Naive thymus-derived CD8-positive, alpha-beta T cell (primary cell): ENCODE results near the gene TKT. TPM values are rescaled to one million over a fixed set of nuclear protein-coding genes. Genes with fewer than 3 reads are reported as not detected.

Source experiments
- ATAC-seq, 2 donors: fragments of 150-1000 bp; cut with Tn5 transposase in 1 of 2; sonication (Bioruptor Pico), chemical (Tn5 transposase) in 1 of 2; 1 replicate in 1 of 2; 2 replicates in 1 of 2; pipeline ENCODE4 v1.10.0; 2021; ENCODE audit warnings: mild to moderate bottlenecking in 2 of 2, moderate library complexity in 2 of 2
- POLR2A ChIA-PET: fragments of 350-600 bp; sonication (Branson Sonifier 250); formaldehyde crosslinking; loops from one replicate; lab custom pipeline; 2021; ENCODE audit warnings: antibody characterized with exemption; lab: Charles Lee
- DNase-seq, 10 donors: peaks; one replicate each; pipeline versions ENCODE4 v3.0.0 to v3.0.0-alpha.2; 2020 to 2022
- H3K27ac Mint-ChIP-seq, 10 donors: one replicate each; pipeline ENCODE4 v1.8.0; 2020 to 2022; ENCODE audit warnings: mild to moderate bottlenecking in 10 of 10, mixed read lengths in 10 of 10, moderate library complexity in 4 of 10, inconsistent platforms in 1 of 10
- H3K27me3 Mint-ChIP-seq, 5 donors: one replicate each; pipeline ENCODE4 v1.8.0; 2021 to 2022; ENCODE audit warnings: mixed read lengths in 5 of 5
- H3K36me3 Mint-ChIP-seq, 3 donors: one replicate each; pipeline ENCODE4 v1.8.0; 2020 to 2022; ENCODE audit warnings: mixed read lengths in 3 of 3, mild to moderate bottlenecking in 2 of 3, inconsistent platforms in 1 of 3
- H3K4me1 Mint-ChIP-seq, 4 donors: one replicate each; pipeline ENCODE4 v1.8.0; 2021 to 2022; ENCODE audit warnings: mixed read lengths in 4 of 4
- H3K4me3 Mint-ChIP-seq, 10 donors: one replicate each; pipeline ENCODE4 v1.8.0; 2020 to 2022; ENCODE audit warnings: mild to moderate bottlenecking in 10 of 10, mixed read lengths in 10 of 10, moderate library complexity in 6 of 10, inconsistent platforms in 1 of 10
- H3K9me3 Mint-ChIP-seq, 9 donors: one replicate each; pipeline ENCODE4 v1.8.0; 2020 to 2022; ENCODE audit warnings: mixed read lengths in 9 of 9, mild to moderate bottlenecking in 3 of 9, inconsistent platforms in 1 of 9, moderate library complexity in 1 of 9
- polyA plus RNA-seq, 3 donors: library from polyadenylated mRNA; unstranded; fragments of 300-500 nt; fragmentation: Illumina TruSeq; gene quantifications; one replicate each; pipeline ENCODE4 v1.2.3, GENCODE V29; 2021
- total RNA-seq, 8 experiments: library from RNA in 2 of 8; stranded (reverse) in 2 of 8; gene quantifications; one replicate each; pipeline ENCODE4 v1.2.3 and lab custom pipeline; 2021 to 2026

The TKT gene
- total and polyA plus RNA-seq, 5 experiments from 2014 or later, result 51.1 to 97.0 (median 73.1) TPM

- Mint-ChIP-seq H3K27ac (peak overlapping the region in 1 of 10 donors; percentile 1), H3K36me3 (peaks cover 0 to 37% (median 0%) of the 10 kb centered on the region in 3 donors), H3K27me3 (no peaks in the 10 kb centered on the region), H3K9me3 (no peaks in the 10 kb centered on the region), H3K4me1 (peaks cover 0 to 26% (median 0%) of the 10 kb centered on the region in 4 donors), H3K4me3 (no peak overlapping the region)
- POLR2A ChIA-PET, result no interaction called here
- ATAC-seq (no peak), DNase-seq (no peak)
These were observed 76.2 kb downstream of the TKT start for GRCh38 chr3:53179580-53179979.

GRCh38 chr3:53178246-53178645 lies 77.6 kb downstream of the TKT start:
- Mint-ChIP-seq H3K4me3 (no peak overlapping the region), H3K9me3 (no peaks in the 10 kb centered on the region), H3K36me3 (peaks cover 0 to 30% (median 0%) of the 10 kb centered on the region in 3 donors), H3K27ac (no peak overlapping the region), H3K27me3 (no peaks in the 10 kb centered on the region), H3K4me1 (peaks cover 0 to 31% (median 2%) of the 10 kb centered on the region in 4 donors)
- DNase-seq (no peak), ATAC-seq (no peak)
- POLR2A ChIA-PET, result interaction anchor here (0.7 kb wide), 1 partner anchor 20 kb away, joined by 4 read pairs; no protein-coding TSS in a partner anchor

GRCh38 chr3:53175613-53176540 lies 79.9 kb downstream of the TKT start:
- Mint-ChIP-seq H3K27me3 (no peaks in the 10 kb centered on the region), H3K9me3 (no peaks in the 10 kb centered on the region), H3K27ac (peak overlapping the region in 3 of 10 donors; percentile 12 to 79 (median 52)), H3K36me3 (peaks cover 0 to 23% (median 0%) of the 10 kb centered on the region in 3 donors), H3K4me1 (peaks cover 7 to 46% (median 17%) of the 10 kb centered on the region in 4 donors), H3K4me3 (no peak overlapping the region)
- ATAC-seq (no peak), DNase-seq (no peak)
- POLR2A ChIA-PET, result no interaction called here

Other genes starting within 250 kb of the TKT start
- gene SFMBT1, start 209.9 kb downstream of the TKT start, total RNA-seq, result 10 to 100 TPM; 35.2 to 35.5 TPM
- 10 to 100 TPM; 13.4 to 29.7 (median 18.1) TPM for gene SFMBT1, start 209.9 kb downstream of the TKT start, polyA plus RNA-seq
- gene RFT1, start 125.6 kb downstream of the TKT start, total RNA-seq, result 10 to 100 TPM; 24.1 to 28.1 TPM
- gene RFT1, start 125.6 kb downstream of the TKT start, polyA plus RNA-seq, result 10 to 100 TPM; 16.4 to 26.3 (median 22.4) TPM
- gene PRKCD, start 94.8 kb downstream of the TKT start, total RNA-seq, result 10 to 100 TPM; 11.0 to 11.8 TPM
- gene PRKCD, start 94.8 kb downstream of the TKT start, polyA plus RNA-seq, result 10 to 100 TPM in 2 of 3 donors, 1 to 10 TPM in 1; 5.5 to 12.2 (median 10.4) TPM
- 10 to 100 TPM; 36.4 to 44.4 TPM for gene DCP1A, start 91.5 kb upstream of the TKT start, total RNA-seq
- 10 to 100 TPM; 68.5 to 80.5 (median 72.5) TPM for gene DCP1A, start 91.5 kb upstream of the TKT start, polyA plus RNA-seq
- gene CACNA1D, start 238.6 kb upstream of the TKT start, total RNA-seq, result not detected
- not detected for gene CACNA1D, start 238.6 kb upstream of the TKT start, polyA plus RNA-seq